ENCODE data around the gene STIP1.

DNA sequence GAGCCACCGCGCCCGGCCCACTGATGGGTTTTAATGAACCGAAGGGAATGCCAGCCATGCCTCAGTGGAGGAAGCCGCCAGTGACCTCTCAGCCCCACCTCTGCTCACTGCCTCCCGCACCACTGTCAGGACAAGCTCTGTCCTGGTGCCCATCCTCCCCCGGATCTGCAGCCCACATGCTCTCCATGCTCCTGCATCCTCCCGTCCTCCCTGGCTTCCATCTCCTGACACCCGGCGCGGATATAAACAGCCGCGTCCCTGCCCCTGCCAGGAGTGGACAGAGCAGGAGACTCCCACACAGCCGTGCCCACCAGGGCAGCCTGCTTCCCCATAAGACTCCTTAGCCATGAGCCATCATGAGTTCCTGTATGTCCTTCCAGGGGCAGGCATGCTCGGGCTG, 46.9 kb upstream of the STIP1 start:
- TF ChIP-seq POLR2AphosphoS5 (IDR thresholded peaks at IDR 0.05; ENCODE audit: low read depth, low read length) (no peak), ZNF274 (IDR thresholded peaks at IDR 0.05; ENCODE audit: low read depth, low read length) (no peak), CEBPB (IDR thresholded peaks at IDR 0.05; ENCODE audit: low read depth) (no peak)
- TF ChIP-seq, protein P1, sequence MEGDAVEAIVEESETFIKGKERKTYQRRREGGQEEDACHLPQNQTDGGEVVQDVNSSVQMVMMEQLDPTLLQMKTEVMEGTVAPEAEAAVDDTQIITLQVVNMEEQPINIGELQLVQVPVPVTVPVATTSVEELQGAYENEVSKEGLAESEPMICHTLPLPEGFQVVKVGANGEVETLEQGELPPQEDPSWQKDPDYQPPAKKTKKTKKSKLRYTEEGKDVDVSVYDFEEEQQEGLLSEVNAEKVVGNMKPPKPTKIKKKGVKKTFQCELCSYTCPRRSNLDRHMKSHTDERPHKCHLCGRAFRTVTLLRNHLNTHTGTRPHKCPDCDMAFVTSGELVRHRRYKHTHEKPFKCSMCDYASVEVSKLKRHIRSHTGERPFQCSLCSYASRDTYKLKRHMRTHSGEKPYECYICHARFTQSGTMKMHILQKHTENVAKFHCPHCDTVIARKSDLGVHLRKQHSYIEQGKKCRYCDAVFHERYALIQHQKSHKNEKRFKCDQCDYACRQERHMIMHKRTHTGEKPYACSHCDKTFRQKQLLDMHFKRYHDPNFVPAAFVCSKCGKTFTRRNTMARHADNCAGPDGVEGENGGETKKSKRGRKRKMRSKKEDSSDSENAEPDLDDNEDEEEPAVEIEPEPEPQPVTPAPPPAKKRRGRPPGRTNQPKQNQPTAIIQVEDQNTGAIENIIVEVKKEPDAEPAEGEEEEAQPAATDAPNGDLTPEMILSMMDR (IDR thresholded peaks at IDR 0.05 in 2 of 3, conservative IDR thresholded peaks at IDR 0.05 in 1 of 3; ENCODE audit: borderline replicate concordance in 1 of 3, insufficient read depth in 1 of 3, low read depth in 2 of 3, low read length in 2 of 3), result no peak

Measured in HCT116 (cell line).